ENCODE measurements around the gene DMRTC2.

GRCh38 chr19:41864374-41864773 lies 19.5 kb downstream of the DMRTC2 start:
- TF ChIP-seq EZH2phosphoT487 (IDR thresholded peaks at IDR 0.05; ENCODE audit: borderline replicate concordance, low read length) (no peak), CTCF (IDR thresholded peaks at IDR 0.05; ENCODE audit: low read depth, low read length, poor library complexity, severe bottlenecking) (no peak)

All from DOHH2 (cell line).